ENCODE results near the gene PKLR.

Gene PKLR

GRCh38 chr1:155263067-155263466 is 38.2 kb downstream of the PKLR start:
- no peak for TF ChIP-seq FOXP2 (optimal IDR thresholded peaks at IDR 0.05; ENCODE audit: borderline replicate concordance, extremely low read depth, extremely low read length, insufficient read depth)
- no peak for TF ChIP-seq TAF1 (IDR thresholded peaks at IDR 0.05; ENCODE audit: borderline replicate concordance, insufficient read depth, low read length)
- no peak for TF ChIP-seq SIN3A (IDR thresholded peaks at IDR 0.05; ENCODE audit: borderline replicate concordance, insufficient read depth, low read length)
- no peak for TF ChIP-seq REST (IDR thresholded peaks at IDR 0.05; ENCODE audit: insufficient read depth in 1 of 2, low read depth in 2 of 2, low read length in 2 of 2)
- no peak; the same call in 1 of the 2 replicates for TF ChIP-seq POLR2AphosphoS5 (IDR thresholded peaks at IDR 0.05; ENCODE audit: low read depth, low read length)

- TF ChIP-seq TAF1 (IDR thresholded peaks at IDR 0.05; ENCODE audit: borderline replicate concordance, insufficient read depth, low read length) (peak; percentile 71; the same call in 1 of the 2 replicates), REST (IDR thresholded peaks at IDR 0.05; ENCODE audit: insufficient read depth in 1 of 2, low read depth in 2 of 2, low read length in 2 of 2) (0 out of 4 replicates have a peak, but pooled peaks of 1 of the 2 experiments have one; percentile 30), FOXP2 (optimal IDR thresholded peaks at IDR 0.05; ENCODE audit: borderline replicate concordance, extremely low read depth, extremely low read length, insufficient read depth) (no peak), SIN3A (IDR thresholded peaks at IDR 0.05; ENCODE audit: borderline replicate concordance, insufficient read depth, low read length) (peak; percentile 90), POLR2AphosphoS5 (IDR thresholded peaks at IDR 0.05; ENCODE audit: low read depth, low read length) (peak; percentile 94)
Measured at GRCh38 chr1:155261852-155262673, 39.2 kb downstream of the PKLR start, which contains the start of gene SCAMP3. Gene SCAMP3, minus strand, starts transcription at chr1:155262360. Its CDS starts 209 bp downstream, at chr1:155262151.

- TF ChIP-seq SIN3A (IDR thresholded peaks at IDR 0.05; ENCODE audit: borderline replicate concordance, insufficient read depth, low read length) = no peak
- TF ChIP-seq TAF1 (IDR thresholded peaks at IDR 0.05; ENCODE audit: borderline replicate concordance, insufficient read depth, low read length) = no peak
- TF ChIP-seq REST (IDR thresholded peaks at IDR 0.05; ENCODE audit: insufficient read depth in 1 of 2, low read depth in 2 of 2, low read length in 2 of 2) = no peak
- TF ChIP-seq FOXP2 (optimal IDR thresholded peaks at IDR 0.05; ENCODE audit: borderline replicate concordance, extremely low read depth, extremely low read length, insufficient read depth) = no peak
- no peak for TF ChIP-seq POLR2AphosphoS5 (IDR thresholded peaks at IDR 0.05; ENCODE audit: low read depth, low read length)
Measured at GRCh38 chr1:155261493-155261851, 39.8 kb downstream of the PKLR start.

- no peak for TF ChIP-seq REST (IDR thresholded peaks at IDR 0.05; ENCODE audit: insufficient read depth in 1 of 2, low read depth in 2 of 2, low read length in 2 of 2)
- no peak for TF ChIP-seq TAF1 (IDR thresholded peaks at IDR 0.05; ENCODE audit: borderline replicate concordance, insufficient read depth, low read length)
- TF ChIP-seq SIN3A (IDR thresholded peaks at IDR 0.05; ENCODE audit: borderline replicate concordance, insufficient read depth, low read length) = no peak
- TF ChIP-seq POLR2AphosphoS5 (IDR thresholded peaks at IDR 0.05; ENCODE audit: low read depth, low read length) = no peak
- TF ChIP-seq FOXP2 (optimal IDR thresholded peaks at IDR 0.05; ENCODE audit: borderline replicate concordance, extremely low read depth, extremely low read length, insufficient read depth) = no peak
Measured at GRCh38 chr1:155260276-155260675, 41.0 kb downstream of the PKLR start.

Measured in PFSK-1 (cell line).